Endothelial cell of umbilical vein (primary cell): Measurements from ENCODE around the gene IPO13. TPM values are rescaled to one million over a fixed set of nuclear protein-coding genes. Genes with fewer than 3 reads are reported as not detected.

Experiments
- BruUV-seq: library from RNA; stranded (reverse); fragments of 400-500 nt; replicated peaks from 2 replicates; lab custom pipeline; 2021; lab: Mats Ljungman, UMichigan
- CTCF ChIA-PET: fragments of 300-600, 350-600 bp; sonication (Branson Sonifier 250); formaldehyde crosslinking; loops from one replicate; lab custom pipeline; 2021; ENCODE audit warnings: antibody characterized with exemption, inconsistent platforms; lab: Charles Lee
- POLR2A ChIA-PET: fragments of 300-600, 350-600 bp; sonication (Branson Sonifier 250); formaldehyde crosslinking; loops from one replicate; lab custom pipeline; 2021; ENCODE audit warnings: antibody characterized with exemption, inconsistent platforms; lab: Charles Lee
- DNase-seq: peaks from one replicate; pipeline ENCODE4 v3.0.0-alpha.2; 2011; ENCODE audit warnings: low read depth, low spot score
- FAIRE-seq: peaks from 2 replicates; lab custom pipeline; 2011; peaks lifted over from hg19 to GRCh38; lab: Jason Lieb, UNC
- H2AFZ ChIP-seq: 2 replicates; pipeline ENCODE4 v1.6.0; 2012; ENCODE audit warnings: low read depth, low read length, control low read depth, inconsistent platforms
- H3K27ac ChIP-seq: 2 replicates; pipeline ENCODE4 v1.5.1; 2011; ENCODE audit warnings: low read depth, mild to moderate bottlenecking, control low read depth, low read length, moderate library complexity; ENCODE audit not compliant: insufficient read depth
- H3K27me3 ChIP-seq, 2 experiments: 2 replicates each; pipeline versions ENCODE4 v1.6.0 to v1.6.1; 2011; ENCODE audit warnings: low read length in 2 of 2, mixed read lengths in 1 of 2; ENCODE audit not compliant: control insufficient read depth in 2 of 2, insufficient read depth in 2 of 2
- H3K36me3 ChIP-seq, 2 experiments: 2 replicates in 1 of 2; 3 replicates in 1 of 2; pipeline ENCODE4 v1.5.1; 2011; ENCODE audit warnings: low read length in 2 of 2, mild to moderate bottlenecking in 1 of 2, moderate library complexity in 1 of 2; ENCODE audit not compliant: control insufficient read depth in 2 of 2, insufficient read depth in 2 of 2; ENCODE audit errors: extremely low read depth in 1 of 2
- H3K4me1 ChIP-seq: 3 replicates; pipeline ENCODE4 v1.5.1; 2011; ENCODE audit warnings: mild to moderate bottlenecking, low read length; ENCODE audit not compliant: control insufficient read depth, insufficient read depth; ENCODE audit errors: extremely low read depth
- H3K4me2 ChIP-seq: 2 replicates; pipeline ENCODE4 v1.6.1; 2011; ENCODE audit warnings: low read length, control low read depth, mixed read lengths; ENCODE audit not compliant: insufficient read depth
- H3K4me3 ChIP-seq, 3 experiments: fragments of 200-600 bp in 1 of 3; sonication (generic), shearing (Covaris generic) in 1 of 3; replicated peaks in 1 of 3; 2 replicates each; pipeline ENCODE4 v1.5.1; 2011 to 2016; ENCODE audit warnings: control low read depth in 3 of 3, low read length in 3 of 3, mild to moderate bottlenecking in 2 of 3, inconsistent platforms in 1 of 3, low read depth in 1 of 3, moderate library complexity in 1 of 3; ENCODE audit not compliant: insufficient read depth in 1 of 3
- H3K79me2 ChIP-seq: 2 replicates; pipeline ENCODE4 v1.6.0; 2012; ENCODE audit warnings: low read length, inconsistent platforms; ENCODE audit not compliant: control insufficient read depth, insufficient read depth
- H3K9ac ChIP-seq: replicated peaks from 2 replicates; pipeline ENCODE3; 2011; ENCODE audit warnings: low read length, control low read depth; ENCODE audit not compliant: insufficient read depth; ENCODE audit errors: extremely low read depth
- H3K9me1 ChIP-seq: replicated peaks from 3 replicates; pipeline ENCODE4 v1.6.0; 2011; ENCODE audit warnings: mild to moderate bottlenecking, low read length; ENCODE audit not compliant: control insufficient read depth, insufficient read depth; ENCODE audit errors: extremely low read depth
- H3K9me3 ChIP-seq: replicated peaks from 2 replicates; pipeline ENCODE4 v1.5.1; 2012; ENCODE audit warnings: low read length, inconsistent platforms; ENCODE audit not compliant: control insufficient read depth, insufficient read depth
- H4K20me1 ChIP-seq: replicated peaks from 2 replicates; pipeline ENCODE3; 2011; ENCODE audit warnings: mild to moderate bottlenecking, low read length; ENCODE audit not compliant: control insufficient read depth, insufficient read depth; ENCODE audit errors: extremely low read depth
- EZH2 ChIP-seq: IDR thresholded peaks from 2 replicates; pipeline ENCODE4 v1.6.1; 2012; ENCODE audit warnings: borderline replicate concordance, low read depth, mild to moderate bottlenecking, moderate library complexity, low read length, inconsistent platforms; ENCODE audit not compliant: severe bottlenecking
- FOS ChIP-seq: IDR thresholded peaks from 2 replicates; pipeline ENCODE4 v1.6.1; 2011; ENCODE audit warnings: mild to moderate bottlenecking, low read length, moderate library complexity, borderline replicate concordance; ENCODE audit not compliant: insufficient read depth
- GATA2 ChIP-seq: IDR thresholded peaks from 2 replicates; pipeline ENCODE4 v1.7.0; 2011; ENCODE audit warnings: low read depth, mild to moderate bottlenecking, moderate library complexity, mixed read lengths, low read length; ENCODE audit not compliant: insufficient read length, insufficient read depth
- JUN ChIP-seq: IDR thresholded peaks from 2 replicates; pipeline ENCODE4 v1.6.1; 2011; ENCODE audit warnings: borderline replicate concordance, low read depth; ENCODE audit not compliant: insufficient read length, insufficient read depth
- MAX ChIP-seq: IDR thresholded peaks from 2 replicates; pipeline ENCODE4 v1.6.1; 2011; ENCODE audit not compliant: insufficient read depth, insufficient read length
- MYC ChIP-seq: IDR thresholded peaks from one replicate; pipeline ENCODE4 v1.6.1; 2011; ENCODE audit warnings: mild to moderate bottlenecking, low read depth, low read length
- POLR2A ChIP-seq: IDR thresholded peaks from 2 replicates; pipeline ENCODE4 v1.6.1; 2012; ENCODE audit warnings: low read depth, mild to moderate bottlenecking, control low read depth, low read length
- POLR2AphosphoS5 ChIP-seq: IDR thresholded peaks from 2 replicates; pipeline ENCODE4 v1.6.1; 2012; ENCODE audit warnings: low read depth, mild to moderate bottlenecking, control low read depth, low read length, moderate library complexity; ENCODE audit not compliant: insufficient read depth
- dilution Hi-C: fragments of 300-500 bp; cut with MboI; formaldehyde crosslinking; loops from one replicate; pipeline ENCODE4 v1.15.0; 2019; ENCODE audit warnings: low sequenced_read_pairs; ENCODE audit not compliant: extremely low pct_ligation_motif_present
- intact Hi-C: fragments of 100-400 bp; cut with micrococcal nuclease; formaldehyde crosslinking; loops from one replicate; pipeline ENCODE4 v1.10.0; 2022
- polyA plus RNA-seq, 4 experiments: library from polyadenylated mRNA; depleted of rRNA in 3 of 4; stranded (reverse) in 3 of 4; unstranded in 1 of 4; fragments of >200 nt; gene quantifications; 2 replicates each; pipeline versions ENCODE4 v1.2.1 to v1.2.3, GENCODE V29; 2011 to 2012; ENCODE audit warnings: missing spikeins in 1 of 4
- total RNA-seq: library from RNA; stranded (reverse); gene quantifications from 2 replicates; pipeline ENCODE4 v1.2.3, GENCODE V29; 2021
- TF ChIP-seq, protein P1 (sequence below), 2 donors: IDR thresholded peaks; 1 replicate in 1 of 2; 2 replicates in 1 of 2; pipeline ENCODE4 v1.5.1; 2011; ENCODE audit warnings: low read length in 2 of 2, mild to moderate bottlenecking in 2 of 2, moderate library complexity in 2 of 2, control low read depth in 1 of 2, inconsistent platforms in 1 of 2, low read depth in 1 of 2; ENCODE audit not compliant: insufficient read depth in 1 of 2; ENCODE audit errors: extremely low read depth in 1 of 2

IPO13 gene
- total and polyA plus RNA-seq, 2 donors (not counting 3 experiments of a cell fraction or from before 2014, with no cell fraction given), result 28.9 to 29.3 TPM

- Histone ChIP-seq H3K4me1 (no peaks in the 10 kb centered on the region), H3K27me3 (no peaks in the 10 kb centered on the region), H3K9me1 (no peaks in the 10 kb centered on the region), H3K9me3 (no peaks in the 10 kb centered on the region), H3K4me2 (no peak overlapping the region), H2AFZ (no peak overlapping the region), H3K79me2 (no peaks in the 10 kb centered on the region), H3K36me3 (no peaks in the 10 kb centered on the region), H3K9ac (no peak overlapping the region), H3K27ac (no peak overlapping the region), H4K20me1 (no peaks in the 10 kb centered on the region), H3K4me3 (no peak overlapping the region)
- no peak for TF ChIP-seq GATA2
- TF ChIP-seq JUN, result no peak
- no peak for TF ChIP-seq FOS
- TF ChIP-seq POLR2AphosphoS5, result no peak
- TF ChIP-seq POLR2A, result no peak
- TF ChIP-seq, protein P1, sequence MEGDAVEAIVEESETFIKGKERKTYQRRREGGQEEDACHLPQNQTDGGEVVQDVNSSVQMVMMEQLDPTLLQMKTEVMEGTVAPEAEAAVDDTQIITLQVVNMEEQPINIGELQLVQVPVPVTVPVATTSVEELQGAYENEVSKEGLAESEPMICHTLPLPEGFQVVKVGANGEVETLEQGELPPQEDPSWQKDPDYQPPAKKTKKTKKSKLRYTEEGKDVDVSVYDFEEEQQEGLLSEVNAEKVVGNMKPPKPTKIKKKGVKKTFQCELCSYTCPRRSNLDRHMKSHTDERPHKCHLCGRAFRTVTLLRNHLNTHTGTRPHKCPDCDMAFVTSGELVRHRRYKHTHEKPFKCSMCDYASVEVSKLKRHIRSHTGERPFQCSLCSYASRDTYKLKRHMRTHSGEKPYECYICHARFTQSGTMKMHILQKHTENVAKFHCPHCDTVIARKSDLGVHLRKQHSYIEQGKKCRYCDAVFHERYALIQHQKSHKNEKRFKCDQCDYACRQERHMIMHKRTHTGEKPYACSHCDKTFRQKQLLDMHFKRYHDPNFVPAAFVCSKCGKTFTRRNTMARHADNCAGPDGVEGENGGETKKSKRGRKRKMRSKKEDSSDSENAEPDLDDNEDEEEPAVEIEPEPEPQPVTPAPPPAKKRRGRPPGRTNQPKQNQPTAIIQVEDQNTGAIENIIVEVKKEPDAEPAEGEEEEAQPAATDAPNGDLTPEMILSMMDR (IDR thresholded peaks at IDR 0.05; ENCODE audit: extremely low read depth in 1 of 2, insufficient read depth in 1 of 2, low read depth in 1 of 2, low read length in 2 of 2), result no peak
- TF ChIP-seq MAX, result no peak
- no peak for TF ChIP-seq EZH2
- no peak for TF ChIP-seq MYC
- FAIRE-seq, result no peak
- ChIA-PET CTCF (interaction anchor here (1.5 to 1.6 kb wide), 2 partner anchors 10 to 235 kb away, joined by 4 to 5 read pairs; no protein-coding TSS in a partner anchor), POLR2A (no interaction called here)
- no peak for DNase-seq
- BruUV-seq, result no TSS peak
- dilution Hi-C loops, result no loop called here
- intact Hi-C loops, result no loop called here
Measured at GRCh38 chr1:43998000-43998378, 51.2 kb downstream of the IPO13 start.
